ENCODE measurements around the gene EVPL.
A peak's percentile ranks its signal among the peaks of the same experiment; 100 is the strongest.

The EVPL gene

GRCh38 chr17:76018340-76018680, 8.8 kb downstream of the EVPL start:
- no peak for DNase-seq (ENCODE audit: low read depth in 4 of 4, low spot score in 1 of 4)

GRCh38 chr17:76017481-76018339, 9.4 kb downstream of the EVPL start:
- no peak for DNase-seq (ENCODE audit: low read depth in 4 of 4, low spot score in 1 of 4)

GRCh38 chr17:76014925-76015261, 12.2 kb downstream of the EVPL start:
- DNase-seq (ENCODE audit: low read depth in 4 of 4, low spot score in 1 of 4) = no peak

GRCh38 chr17:76014100-76014924, 12.8 kb downstream of the EVPL start:
- DNase-seq (ENCODE audit: low read depth in 4 of 4, low spot score in 1 of 4) = peak; percentile 50 to 73 (median 60)

GRCh38 chr17:76013377-76013932, 13.7 kb downstream of the EVPL start:
- no peak for DNase-seq (ENCODE audit: low read depth in 4 of 4, low spot score in 1 of 4)

- no peak for DNase-seq (ENCODE audit: low read depth in 4 of 4, low spot score in 1 of 4)
These were observed 15.2 kb downstream of the EVPL start for GRCh38 chr17:76011951-76012350.

- DNase-seq (ENCODE audit: low read depth in 4 of 4, low spot score in 1 of 4) = no peak
These were observed 17.0 kb downstream of the EVPL start for GRCh38 chr17:76009969-76010661.

- no peak for DNase-seq (ENCODE audit: low read depth in 4 of 4, low spot score in 1 of 4)
These were observed 17.7 kb downstream of the EVPL start for GRCh38 chr17:76009447-76009846.

GRCh38 chr17:76008630-76009425, 18.3 kb downstream of the EVPL start:
- no peak for DNase-seq (ENCODE audit: low read depth in 4 of 4, low spot score in 1 of 4)

- no peak for DNase-seq (ENCODE audit: low read depth in 4 of 4, low spot score in 1 of 4)
These were observed 18.9 kb downstream of the EVPL start for GRCh38 chr17:76008208-76008607.

- DNase-seq (ENCODE audit: low read depth in 4 of 4, low spot score in 1 of 4) = no peak
These were observed 19.3 kb downstream of the EVPL start for GRCh38 chr17:76007850-76008165.

- DNase-seq (ENCODE audit: low read depth in 4 of 4, low spot score in 1 of 4) = no peak
These were observed 19.8 kb downstream of the EVPL start for GRCh38 chr17:76007131-76007849.

GRCh38 chr17:76005263-76006149, 21.6 kb downstream of the EVPL start:
- DNase-seq (ENCODE audit: low read depth in 4 of 4, low spot score in 1 of 4) = peak; percentile 80 to 91 (median 85)

- no peak for DNase-seq (ENCODE audit: low read depth in 4 of 4, low spot score in 1 of 4)
These were observed 22.3 kb downstream of the EVPL start for GRCh38 chr17:76004750-76005262.

GRCh38 chr17:76003915-76004314, 23.2 kb downstream of the EVPL start:
- DNase-seq (ENCODE audit: low read depth in 4 of 4, low spot score in 1 of 4) = no peak

GRCh38 chr17:76002100-76002499, 25.0 kb downstream of the EVPL start:
- DNase-seq (ENCODE audit: low read depth in 4 of 4, low spot score in 1 of 4) = no peak

GRCh38 chr17:76000755-76001521, 26.2 kb downstream of the EVPL start, which contains the start of gene CDK3:
CDK3 (plus strand) TSS chr17:76000855; CDS start chr17:76001426, 571 bp downstream.
- DNase-seq (ENCODE audit: low read depth in 4 of 4, low spot score in 1 of 4) = no peak
